HG03064 (cell line): ENCODE data around the gene GYS1.
"Not testable (repeated sequence)": the region's sequence is repeated elsewhere in the genome, so short reads cannot be mapped to it uniquely, and the experiment has no call there.

Experiments used
- ATAC-seq: cut with Tn5 transposase; IDR thresholded peaks from one replicate; pipeline ENCODE4 v1.9.1; 2021; ENCODE audit warnings: low read depth; ENCODE audit not compliant: unreplicated experiment

Gene GYS1

DNA sequence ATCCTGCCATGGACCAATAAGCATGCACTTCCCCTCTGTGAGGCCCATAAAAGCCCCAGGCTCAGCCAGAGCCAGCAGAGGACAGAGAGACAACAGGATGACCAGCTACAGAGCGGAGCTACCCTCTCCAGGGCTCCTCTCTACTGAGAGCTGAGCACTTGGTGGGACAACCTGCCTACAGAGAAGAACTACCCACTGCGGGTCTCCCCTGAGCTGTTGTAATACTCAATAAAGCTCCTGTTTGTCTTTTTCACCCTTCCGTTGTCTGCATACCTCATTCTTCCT lies 45.9 kb downstream of the GYS1 start:
- ATAC-seq, result no peak

DNA sequence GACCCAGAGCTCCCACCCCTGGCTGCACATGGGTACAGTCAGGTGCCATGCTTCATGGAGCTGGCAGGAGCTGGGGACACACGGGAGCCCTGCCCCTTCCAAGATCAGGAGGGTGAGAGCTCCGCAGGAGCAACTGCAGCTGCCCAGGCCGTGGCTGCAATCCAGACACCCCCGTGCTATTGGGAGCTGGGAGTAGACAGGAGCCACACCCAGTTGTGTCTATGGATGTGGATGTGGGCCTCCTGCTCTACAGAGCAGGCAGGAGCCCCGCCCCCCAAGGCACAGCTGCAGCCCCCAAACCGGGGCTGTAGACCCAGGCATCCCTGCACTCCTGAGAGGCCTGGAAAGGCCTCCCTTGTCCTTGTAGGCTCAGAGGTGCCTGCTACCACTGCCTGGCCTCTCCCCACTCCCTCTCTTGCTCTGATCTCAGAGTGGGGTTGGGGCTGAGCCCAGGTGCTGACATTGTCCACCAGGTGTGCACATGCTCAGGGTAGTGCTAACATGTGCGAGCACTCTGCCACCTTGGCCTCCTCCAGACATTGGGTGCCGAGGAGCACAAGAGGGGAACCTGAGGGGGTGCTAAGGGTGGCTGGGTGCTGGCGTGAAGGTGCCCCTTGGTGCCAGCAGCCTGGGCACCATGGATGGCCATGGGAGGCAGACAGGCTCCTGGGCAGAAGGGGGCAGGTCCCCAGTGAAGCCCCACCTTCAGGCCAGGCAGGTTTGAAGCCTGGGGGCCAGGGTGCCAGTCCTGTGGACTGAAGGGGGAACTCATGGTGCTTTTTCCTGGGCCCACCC lies 46.4 kb downstream of the GYS1 start:
- no peak for ATAC-seq

DNA sequence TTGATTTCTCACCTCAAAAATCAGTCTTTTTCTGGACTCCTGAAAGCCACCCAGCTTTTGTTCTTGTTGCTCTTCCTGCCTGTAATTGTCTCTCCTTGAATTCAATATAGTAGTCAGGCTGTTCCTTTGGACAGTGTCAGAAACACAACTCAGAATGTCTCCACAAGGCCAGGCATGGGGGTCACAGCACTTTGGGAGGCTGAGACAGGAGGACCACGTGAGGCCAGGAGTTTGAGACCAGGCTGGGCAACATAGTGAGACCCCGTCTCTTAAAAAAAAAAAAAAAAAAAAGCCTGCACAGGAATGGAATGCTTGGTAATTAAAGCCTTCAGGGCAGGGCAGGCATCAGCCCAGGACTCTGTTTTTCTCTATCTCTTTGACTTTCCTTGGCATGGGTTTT lies 47.3 kb downstream of the GYS1 start:
- no peak for ATAC-seq

DNA sequence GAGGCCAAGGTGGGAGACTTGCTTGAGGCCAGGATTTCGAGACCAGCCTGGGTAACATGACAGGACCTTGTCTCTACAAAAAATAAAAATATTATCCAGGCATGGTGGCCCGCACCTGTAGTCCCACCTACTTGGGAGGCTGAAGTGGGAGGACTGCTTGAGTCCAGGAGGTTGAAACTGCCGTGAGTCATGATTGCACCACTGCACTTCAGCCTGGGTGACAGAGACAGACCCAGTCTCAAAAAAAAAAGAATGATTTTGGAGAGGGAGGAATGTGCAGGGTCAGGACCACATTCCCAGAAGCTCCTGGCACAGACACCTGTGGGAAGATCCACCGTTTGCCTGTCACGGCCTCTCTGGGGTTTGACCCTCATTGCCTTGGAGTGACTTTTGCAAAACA lies 47.7 kb downstream of the GYS1 start:
- ATAC-seq, result no peak

DNA sequence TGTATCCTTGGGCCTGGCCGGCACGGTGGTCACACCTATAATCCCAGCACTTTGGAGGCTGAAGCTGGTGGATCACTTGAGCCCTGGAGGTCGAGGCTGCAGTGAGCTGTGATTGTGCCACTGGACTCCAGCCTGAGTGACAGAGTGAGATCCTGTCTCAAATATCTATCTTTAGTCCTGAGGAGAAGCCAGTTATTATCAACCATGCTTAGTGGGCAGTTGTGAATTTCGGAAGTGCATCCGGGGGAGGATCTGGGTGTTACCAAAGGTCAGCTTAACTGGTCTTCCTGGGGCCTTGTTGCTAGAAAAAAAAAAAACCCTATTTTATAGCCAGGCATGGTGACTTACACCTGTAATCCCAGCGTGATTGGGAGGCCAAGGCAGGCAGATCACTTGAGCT lies 50.0 kb downstream of the GYS1 start:
- no peak for ATAC-seq

DNA sequence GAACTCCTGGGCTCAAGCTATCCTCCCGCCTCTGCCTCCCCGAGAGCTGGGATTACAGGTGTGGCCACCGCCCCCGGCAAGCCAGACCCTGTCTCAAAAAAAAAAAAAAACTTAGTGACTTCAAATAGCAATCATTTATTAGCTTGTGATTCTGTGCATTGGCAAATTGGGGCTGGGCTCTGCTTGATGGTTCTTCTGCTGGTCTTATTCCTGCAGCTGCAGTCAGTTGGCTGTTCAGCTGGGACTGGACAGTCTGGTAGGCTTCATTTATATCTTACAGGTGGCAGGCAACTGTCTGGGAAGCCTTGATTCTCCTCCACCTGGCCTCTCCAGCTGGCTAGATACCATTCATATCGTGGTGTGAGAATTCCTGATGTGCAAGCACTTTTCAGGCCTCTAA lies 52.2 kb downstream of the GYS1 start:
- ATAC-seq, result no peak

DNA sequence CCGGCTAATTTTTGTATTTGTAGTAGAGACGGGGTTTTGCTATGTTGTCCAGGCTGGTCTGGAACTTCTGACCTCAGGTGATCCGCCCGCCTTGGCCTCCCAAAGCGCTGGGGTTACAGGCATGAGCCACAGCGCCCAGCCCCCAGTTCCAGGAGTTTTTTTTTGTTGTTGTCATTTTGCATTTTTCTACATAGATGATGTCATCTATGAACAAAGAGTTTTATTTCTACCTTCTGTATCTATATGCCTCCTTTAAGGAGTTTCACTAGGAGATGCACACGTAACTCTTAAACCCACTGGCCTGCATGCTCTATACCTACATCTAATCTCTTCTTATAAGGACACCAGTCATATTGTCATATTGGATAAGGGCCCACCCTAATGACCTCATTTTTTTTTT lies 54.9 kb downstream of the GYS1 start:
- no peak for ATAC-seq

DNA sequence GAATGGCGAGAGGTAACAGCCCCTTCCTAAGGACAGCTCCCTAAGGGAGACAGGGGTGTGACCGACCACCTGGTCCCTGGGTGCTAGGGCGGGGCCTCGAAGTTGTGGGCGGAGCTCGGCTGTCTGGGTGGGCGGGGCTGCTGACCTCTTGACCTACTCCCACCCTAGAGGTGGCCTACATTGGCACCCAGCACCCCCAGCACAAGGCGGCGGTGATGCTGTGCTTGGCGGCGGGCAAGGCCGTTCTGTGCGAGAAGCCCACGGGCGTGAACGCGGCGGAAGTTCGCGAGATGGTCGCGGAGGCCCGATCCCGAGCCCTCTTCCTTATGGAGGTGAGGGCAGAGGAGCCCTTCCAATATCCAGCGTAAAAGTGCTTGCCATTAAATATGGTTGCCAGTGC lies 57.2 kb downstream of the GYS1 start:
- no peak for ATAC-seq

DNA sequence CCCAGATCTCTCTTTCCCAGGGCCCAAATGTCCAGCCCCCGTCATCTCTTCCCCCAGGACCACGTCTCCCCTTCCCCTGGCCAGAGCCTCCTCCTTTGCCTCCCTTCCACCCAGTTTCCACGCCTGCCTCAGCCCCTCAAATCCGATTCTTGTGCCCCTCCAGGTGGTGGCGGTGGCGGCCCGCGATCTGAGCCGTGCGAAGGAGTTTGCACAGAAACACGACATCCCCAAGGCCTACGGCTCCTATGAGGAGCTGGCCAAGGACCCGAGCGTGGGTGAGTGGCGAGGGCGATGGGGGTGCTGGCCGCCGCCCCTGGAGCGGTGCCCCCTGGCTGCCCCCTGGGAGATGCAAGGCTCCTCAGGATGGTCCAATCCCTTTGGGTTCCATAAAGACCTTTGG lies 58.3 kb downstream of the GYS1 start:
- ATAC-seq, result no peak

DNA sequence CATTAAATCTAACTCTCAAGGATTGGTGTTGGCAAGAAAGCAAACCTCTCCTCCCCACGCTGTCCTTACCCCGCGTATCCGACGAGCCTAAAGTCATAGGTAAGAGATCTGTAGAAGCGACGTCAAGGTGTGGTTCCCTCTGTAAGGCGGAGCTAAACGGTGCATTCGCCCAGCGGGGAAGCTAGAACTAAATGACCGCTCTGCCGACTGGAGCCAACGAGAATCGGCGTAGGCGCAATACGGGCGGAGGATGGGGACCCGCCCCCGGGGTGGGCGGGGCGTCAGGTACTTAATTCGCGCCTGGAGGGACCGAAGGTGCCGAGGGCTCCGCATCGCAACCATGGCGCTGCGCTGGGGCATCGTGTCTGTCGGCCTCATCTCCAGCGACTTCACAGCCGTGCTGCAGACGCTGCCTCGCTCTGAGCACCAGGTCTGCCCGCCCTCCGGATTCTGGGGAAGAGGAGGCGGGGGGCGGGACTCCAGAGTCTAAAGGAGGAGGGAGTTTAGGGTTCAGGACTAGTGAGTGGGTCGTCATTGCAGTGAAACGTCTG lies 59.7 kb downstream of the GYS1 start, which contains the start of gene DHDH:
TSS of gene DHDH (plus strand) at position 318 of the 551 bp plus-strand sequence. CDS start at position 341, 23 bp downstream.
- no peak for ATAC-seq

DNA sequence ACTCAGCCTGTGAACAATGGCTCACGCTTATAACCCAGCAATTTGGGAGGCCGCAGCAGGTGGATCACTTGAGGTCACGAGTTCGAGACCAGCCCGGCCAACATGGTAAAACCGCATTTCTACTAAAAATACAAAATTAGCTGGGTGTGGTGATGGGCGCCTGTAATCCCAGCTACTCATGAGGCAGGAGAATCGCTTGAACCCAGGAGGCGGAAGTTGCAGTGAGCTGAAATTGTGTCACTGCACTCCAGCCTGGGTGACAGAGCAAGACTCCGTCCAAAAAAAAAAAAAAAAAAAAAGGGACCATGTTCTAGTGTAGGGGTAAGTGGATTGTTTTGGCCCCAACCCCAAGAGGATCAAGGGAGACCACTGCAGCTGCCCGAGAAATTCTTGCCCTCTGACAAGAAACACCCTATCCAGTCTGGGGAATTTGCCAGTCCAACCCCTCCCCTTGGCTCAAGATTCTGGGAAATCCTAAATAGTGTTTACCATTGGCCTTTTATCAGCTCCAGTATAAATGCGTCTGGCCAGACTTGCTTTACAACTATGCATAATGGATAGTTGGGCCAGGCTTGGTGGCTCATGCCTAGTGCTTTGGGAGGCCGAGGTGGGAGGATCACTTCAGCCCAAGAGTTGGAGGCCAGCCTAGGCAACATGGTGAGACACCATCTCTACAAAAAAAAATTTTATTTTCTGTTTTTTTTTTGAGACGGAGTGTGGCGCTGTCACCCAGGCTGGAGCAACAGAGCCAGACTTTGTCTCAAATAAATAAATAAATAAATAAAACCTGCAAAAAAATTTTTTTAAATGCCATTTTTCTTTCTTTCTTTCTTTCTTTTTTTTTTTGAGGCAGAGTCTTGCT lies 64.7 kb downstream of the GYS1 start:
- ATAC-seq, result no peak

DNA sequence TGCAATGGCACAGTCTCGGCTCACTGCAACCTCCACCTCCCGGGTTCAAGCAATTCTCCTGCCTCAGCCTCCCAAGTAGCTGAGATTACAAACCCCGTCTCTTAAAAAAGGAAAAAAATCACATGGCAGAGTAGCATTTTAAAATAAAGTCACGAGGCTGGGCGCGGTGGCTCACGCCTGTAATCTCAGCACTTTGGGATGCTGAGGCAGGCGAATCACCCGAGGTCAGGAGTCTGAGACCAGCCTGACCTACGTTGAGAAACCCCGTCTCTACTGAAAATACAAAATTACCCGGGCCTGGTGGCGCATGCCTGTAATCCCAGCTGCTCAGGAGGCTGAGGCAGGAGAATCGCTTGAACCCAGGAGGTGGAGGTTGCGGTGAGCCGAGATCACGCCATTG lies 65.4 kb downstream of the GYS1 start:
- not testable (repeated sequence) for ATAC-seq

DNA sequence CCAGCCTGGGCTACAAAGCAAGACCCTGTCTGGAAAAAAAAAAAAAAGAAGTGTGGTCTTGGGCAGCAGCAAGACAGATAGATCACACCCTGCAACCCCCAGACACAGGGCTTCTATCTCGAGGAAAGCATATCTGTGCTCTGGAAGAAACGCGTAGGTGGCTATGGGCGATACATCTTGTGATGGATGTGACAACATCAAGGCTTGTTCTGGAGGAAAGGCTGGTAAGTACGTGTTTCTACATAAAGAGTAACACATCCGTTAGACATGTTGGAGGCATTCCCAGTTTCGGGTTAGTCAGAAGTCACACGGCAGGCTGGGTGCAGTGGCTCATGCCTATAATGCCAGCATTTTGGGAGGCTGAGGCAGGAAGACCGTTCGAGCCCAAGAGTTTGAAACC lies 66.2 kb downstream of the GYS1 start:
- no peak for ATAC-seq

DNA sequence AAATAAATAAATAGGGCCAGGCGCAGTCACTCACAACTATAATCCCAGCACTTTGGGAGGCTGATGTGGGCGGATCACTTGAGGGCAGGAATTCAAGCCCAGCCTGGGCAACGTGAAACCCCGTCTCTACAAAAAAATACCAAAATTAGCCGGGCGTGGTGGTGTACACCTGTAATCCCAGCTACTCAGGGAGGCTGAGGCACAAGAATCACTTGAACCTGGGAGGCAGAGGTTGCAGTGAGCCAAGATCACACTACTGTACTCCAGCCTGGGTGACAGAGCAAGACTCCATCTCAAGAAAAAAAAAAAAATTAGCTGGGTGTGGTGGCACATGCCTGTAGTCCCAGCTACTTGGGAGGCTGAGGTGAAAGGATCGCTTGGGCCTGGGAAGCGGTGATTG lies 67.2 kb downstream of the GYS1 start:
- not testable (repeated sequence) for ATAC-seq

DNA sequence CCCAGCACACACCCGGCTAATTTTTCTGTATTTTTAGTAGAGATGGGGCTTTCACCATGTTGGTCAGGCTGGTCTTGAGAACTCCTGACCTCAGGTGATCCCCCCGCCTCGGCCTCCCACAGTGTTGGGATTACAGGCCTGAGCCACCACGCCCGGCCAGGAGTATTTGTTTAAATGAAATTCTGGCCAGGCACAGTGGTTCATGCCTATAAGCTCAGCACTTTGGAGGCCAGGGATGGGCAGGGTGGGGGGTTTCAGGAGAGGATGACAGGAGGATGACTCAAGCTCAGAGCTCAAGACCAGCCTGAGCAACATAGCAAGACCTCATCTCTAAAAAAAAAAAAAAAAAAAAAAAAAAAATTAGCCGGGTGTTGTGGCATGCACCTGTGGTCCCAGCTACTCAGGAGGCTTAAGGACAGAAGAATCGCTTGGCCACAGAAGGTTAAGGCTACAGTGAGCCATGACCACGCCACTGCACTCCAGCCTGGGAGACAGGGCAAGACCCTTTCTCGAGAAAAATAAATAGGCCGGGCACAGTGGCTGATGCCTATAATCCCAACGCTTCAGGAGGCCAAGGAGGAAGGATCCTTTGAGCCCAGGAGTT lies 67.8 kb downstream of the GYS1 start:
- no peak for ATAC-seq

DNA sequence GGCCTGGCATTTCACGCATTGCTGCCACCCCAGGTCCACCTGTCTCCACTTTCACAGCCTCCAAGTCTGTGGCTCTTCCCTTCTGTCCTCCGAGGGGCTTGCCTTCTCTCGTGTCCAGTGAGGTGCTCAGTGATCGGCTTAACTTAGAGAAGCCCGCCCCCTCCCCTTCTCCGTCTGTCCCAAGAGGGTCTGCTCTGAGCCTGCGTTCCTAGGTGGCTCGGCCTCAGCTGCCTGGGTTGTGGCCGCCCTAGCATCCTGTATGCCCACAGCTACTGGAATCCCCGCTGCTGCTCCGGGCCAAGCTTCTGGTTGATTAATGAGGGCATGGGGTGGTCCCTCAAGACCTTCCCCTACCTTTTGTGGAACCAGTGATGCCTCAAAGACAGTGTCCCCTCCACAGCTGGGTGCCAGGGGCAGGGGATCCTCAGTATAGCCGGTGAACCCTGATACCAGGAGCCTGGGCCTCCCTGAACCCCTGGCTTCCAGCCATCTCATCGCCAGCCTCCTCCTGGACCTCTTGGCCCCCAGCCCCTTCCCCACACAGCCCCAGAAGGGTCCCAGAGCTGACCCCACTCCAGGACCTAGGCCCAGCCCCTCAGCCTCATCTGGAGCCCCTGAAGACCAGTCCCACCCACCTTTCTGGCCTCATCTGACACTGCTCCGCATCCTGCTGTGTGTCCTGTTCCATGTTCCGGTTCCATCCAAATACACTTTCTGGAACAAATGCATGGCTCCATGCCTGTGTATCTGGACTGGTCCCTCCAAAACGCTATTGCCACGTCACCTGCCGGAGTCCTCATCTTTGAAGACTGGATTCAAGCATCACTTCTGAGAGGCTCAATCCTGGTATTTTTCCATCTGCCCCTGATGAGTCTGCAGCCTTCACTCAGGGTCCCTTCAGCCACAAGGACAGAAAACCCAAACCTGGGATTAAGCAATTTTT lies 70.3 kb downstream of the GYS1 start:
- no peak for ATAC-seq

DNA sequence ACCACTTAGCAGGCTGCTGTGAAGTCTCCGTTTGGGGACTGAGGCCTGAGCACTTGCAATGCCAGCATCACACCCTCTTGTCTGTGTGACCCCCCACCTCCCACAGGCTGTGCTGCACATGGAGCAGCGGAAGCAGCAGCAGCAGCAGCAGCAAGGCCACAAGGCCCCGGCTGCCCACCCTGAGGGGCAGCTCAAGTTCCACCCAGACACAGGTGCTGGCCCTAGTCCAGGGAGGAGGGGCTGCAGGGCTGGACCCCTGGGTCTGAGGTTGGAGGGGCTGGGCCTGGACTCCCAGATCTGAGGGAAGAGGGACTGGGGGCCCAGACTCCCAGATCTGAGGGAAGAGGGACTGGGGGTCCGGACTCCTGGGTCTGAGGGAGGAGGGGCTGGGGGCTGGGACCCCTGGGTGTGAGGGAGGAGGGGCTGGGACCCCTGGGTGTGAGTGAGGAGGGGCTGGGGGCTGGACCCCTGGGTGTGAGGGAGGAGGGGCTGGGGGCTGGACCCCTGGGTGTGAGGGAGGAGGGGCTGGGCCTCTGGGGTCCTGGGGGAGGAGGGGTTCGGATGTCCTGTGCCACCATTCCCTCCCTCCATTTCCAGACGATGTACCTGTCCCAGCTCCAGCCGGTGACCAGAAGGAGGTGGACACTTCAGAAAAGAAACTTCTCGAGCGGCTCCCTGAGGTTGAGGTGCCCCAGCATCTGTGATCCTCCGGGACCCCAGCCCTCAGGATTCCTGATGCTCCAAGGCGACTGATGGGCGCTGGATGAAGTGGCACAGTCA lies 71.2 kb downstream of the GYS1 start:
- ATAC-seq, result no peak

DNA sequence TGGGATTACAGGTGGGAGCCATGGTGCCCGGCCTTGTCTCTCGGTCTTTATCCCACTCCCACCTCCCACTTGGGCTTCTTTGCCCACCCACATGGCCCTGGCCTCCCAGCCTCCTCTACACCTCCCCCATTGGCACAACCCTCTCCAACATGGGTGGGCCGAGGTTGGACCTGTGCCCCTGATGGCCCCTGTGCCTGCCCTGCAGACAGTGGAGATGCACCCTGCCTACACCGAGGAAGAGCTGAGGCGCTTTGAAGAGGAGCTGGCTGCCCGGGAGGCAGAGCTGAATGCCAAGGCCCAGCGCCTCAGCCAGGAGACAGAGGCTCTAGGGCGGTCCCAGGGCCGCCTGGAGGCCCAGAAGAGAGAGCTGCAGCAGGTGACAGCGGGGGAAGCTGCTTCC lies 72.2 kb downstream of the GYS1 start:
- ATAC-seq, result no peak

DNA sequence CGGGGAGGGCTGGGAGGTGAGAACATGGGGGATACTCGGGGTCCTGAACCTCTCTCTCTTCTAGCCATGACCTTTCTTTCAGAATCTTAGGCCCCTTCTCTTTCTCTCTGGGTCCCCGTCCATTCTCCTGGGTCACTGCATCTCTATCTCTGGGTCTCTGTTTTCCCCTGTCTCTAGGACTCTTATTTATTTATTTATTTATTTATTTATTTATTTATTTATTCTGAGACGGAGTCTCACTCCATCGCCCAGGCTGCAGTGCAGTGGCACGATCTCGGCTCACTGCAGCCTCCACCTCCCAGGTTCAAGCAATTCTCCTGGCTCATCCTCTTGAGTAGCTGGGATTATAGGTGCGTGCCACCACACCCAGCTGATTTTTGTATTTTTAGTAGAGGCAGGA lies 73.8 kb downstream of the GYS1 start:
- ATAC-seq, result not testable (repeated sequence)
